DMS 273 treated with DMSO at 0.1 percent for 48 hours (cell line): ENCODE results near the gene SBNO2.

ENCODE experiments used
- DNase-seq: peaks from one replicate; lab custom pipeline; 2025; lab: John Stamatoyannopoulos, UW

The SBNO2 gene

DNA sequence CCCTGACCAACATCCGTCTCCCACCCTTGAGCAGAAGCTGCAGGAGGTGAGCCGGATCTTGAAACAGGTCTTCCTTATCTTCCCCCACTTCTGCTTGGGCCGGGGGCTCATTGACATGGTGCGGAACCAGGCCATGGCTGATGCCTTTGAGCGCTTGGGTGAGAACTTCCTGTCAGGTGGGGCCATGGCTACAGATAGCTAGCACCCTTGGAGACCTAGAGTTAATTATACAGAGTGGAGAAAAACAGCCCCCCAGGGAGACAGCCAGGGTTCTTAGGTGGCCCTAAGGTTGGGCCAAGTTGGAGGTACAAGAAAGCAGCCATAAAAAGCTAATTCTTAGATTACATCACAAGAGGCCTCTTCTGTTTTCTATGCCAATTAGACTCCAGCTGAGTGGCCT is 116.0 kb downstream of the SBNO2 start:
- no peak for DNase-seq
